Measurements from ENCODE around the gene CYGB. TPM values are rescaled to one million over a fixed set of nuclear protein-coding genes. Genes with fewer than 3 reads are reported as not detected.

The CYGB gene
- total and polyA plus RNA-seq, 2 of the 13 experiments (the other 11 are each of a cell fraction or from before 2014, with no cell fraction given) = 18.9 to 27.1 TPM

GRCh38 chr17:76500074-76500746 is 37.3 kb downstream of the CYGB start (continued):
- TF ChIP-seq, protein P1, sequence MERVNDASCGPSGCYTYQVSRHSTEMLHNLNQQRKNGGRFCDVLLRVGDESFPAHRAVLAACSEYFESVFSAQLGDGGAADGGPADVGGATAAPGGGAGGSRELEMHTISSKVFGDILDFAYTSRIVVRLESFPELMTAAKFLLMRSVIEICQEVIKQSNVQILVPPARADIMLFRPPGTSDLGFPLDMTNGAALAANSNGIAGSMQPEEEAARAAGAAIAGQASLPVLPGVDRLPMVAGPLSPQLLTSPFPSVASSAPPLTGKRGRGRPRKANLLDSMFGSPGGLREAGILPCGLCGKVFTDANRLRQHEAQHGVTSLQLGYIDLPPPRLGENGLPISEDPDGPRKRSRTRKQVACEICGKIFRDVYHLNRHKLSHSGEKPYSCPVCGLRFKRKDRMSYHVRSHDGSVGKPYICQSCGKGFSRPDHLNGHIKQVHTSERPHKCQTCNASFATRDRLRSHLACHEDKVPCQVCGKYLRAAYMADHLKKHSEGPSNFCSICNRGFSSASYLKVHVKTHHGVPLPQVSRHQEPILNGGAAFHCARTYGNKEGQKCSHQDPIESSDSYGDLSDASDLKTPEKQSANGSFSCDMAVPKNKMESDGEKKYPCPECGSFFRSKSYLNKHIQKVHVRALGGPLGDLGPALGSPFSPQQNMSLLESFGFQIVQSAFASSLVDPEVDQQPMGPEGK (CRISPR knock-in tag; IDR thresholded peaks at IDR 0.05) = peak; percentile 34; the same call in 1 of the 2 replicates
- TF ChIP-seq SKI (IDR thresholded peaks at IDR 0.05; ENCODE audit: partially characterized antibody) (no peak), ZNF558 (CRISPR knock-in tag; IDR thresholded peaks at IDR 0.05; ENCODE audit: borderline replicate concordance) (no peak), KMT2B (CRISPR knock-in tag; IDR thresholded peaks at IDR 0.05) (no peak), REL (CRISPR knock-in tag; conservative IDR thresholded peaks at IDR 0.05) (no peak), E2F5 (CRISPR knock-in tag; conservative IDR thresholded peaks at IDR 0.05) (no peak), LCORL (IDR thresholded peaks at IDR 0.05) (no peak), LCORL (CRISPR knock-in tag; IDR thresholded peaks at IDR 0.05) (peak; percentile 59; the same call in 1 of the 2 replicates), ZNF552 (CRISPR knock-in tag; IDR thresholded peaks at IDR 0.05; ENCODE audit: borderline replicate concordance) (no peak), RBFOX2 (IDR thresholded peaks at IDR 0.05; ENCODE audit: low read depth, low read length) (no peak), GZF1 (CRISPR knock-in tag; IDR thresholded peaks at IDR 0.05) (no peak), U2AF2 (IDR thresholded peaks at IDR 0.05; ENCODE audit: low read depth, low read length) (no peak), KMT2A (CRISPR knock-in tag; IDR thresholded peaks at IDR 0.05) (0 out of 2 replicates have a peak, but pooled peaks have one; percentile 2), PRDM4 (CRISPR knock-in tag; IDR thresholded peaks at IDR 0.05; ENCODE audit: borderline replicate concordance) (no peak), KLF12 (CRISPR knock-in tag; IDR thresholded peaks at IDR 0.05; ENCODE audit: borderline replicate concordance) (no peak), THAP11 (CRISPR knock-in tag; IDR thresholded peaks at IDR 0.05) (no peak), ISX (CRISPR knock-in tag; conservative IDR thresholded peaks at IDR 0.05) (no peak), PTBP1 (IDR thresholded peaks at IDR 0.05; ENCODE audit: low read depth, low read length, poor library complexity, severe bottlenecking) (no peak)
- TF ChIP-seq, protein P2, sequence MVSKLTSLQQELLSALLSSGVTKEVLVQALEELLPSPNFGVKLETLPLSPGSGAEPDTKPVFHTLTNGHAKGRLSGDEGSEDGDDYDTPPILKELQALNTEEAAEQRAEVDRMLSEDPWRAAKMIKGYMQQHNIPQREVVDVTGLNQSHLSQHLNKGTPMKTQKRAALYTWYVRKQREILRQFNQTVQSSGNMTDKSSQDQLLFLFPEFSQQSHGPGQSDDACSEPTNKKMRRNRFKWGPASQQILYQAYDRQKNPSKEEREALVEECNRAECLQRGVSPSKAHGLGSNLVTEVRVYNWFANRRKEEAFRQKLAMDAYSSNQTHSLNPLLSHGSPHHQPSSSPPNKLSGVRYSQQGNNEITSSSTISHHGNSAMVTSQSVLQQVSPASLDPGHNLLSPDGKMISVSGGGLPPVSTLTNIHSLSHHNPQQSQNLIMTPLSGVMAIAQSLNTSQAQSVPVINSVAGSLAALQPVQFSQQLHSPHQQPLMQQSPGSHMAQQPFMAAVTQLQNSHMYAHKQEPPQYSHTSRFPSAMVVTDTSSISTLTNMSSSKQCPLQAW (CRISPR knock-in tag; IDR thresholded peaks at IDR 0.05) = no peak
- TF ChIP-seq, protein P3, sequence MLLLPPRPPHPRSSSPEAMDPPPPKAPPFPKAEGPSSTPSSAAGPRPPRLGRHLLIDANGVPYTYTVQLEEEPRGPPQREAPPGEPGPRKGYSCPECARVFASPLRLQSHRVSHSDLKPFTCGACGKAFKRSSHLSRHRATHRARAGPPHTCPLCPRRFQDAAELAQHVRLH (CRISPR knock-in tag; IDR thresholded peaks at IDR 0.05; ENCODE audit: borderline replicate concordance, low read depth) = no peak
